Right cardiac atrium (tissue), 5 donors: ENCODE results near the gene LAMA4. TPM values are rescaled to one million over a fixed set of nuclear protein-coding genes. Genes with fewer than 3 reads are reported as not detected.

Experiments
- ATAC-seq, 2 donors: fragments of 200-7000 bp; cut with Tn5 transposase; one replicate each; pipeline versions ENCODE4 v1.8.0 to v1.9.1; 2020; ENCODE audit warnings: moderate library complexity in 2 of 2, mild to moderate bottlenecking in 1 of 2
- DNase-seq, 3 donors: peaks; one replicate each; pipeline ENCODE4 v3.0.0-alpha.2; 2020
- H3K27ac ChIP-seq: one replicate; pipeline ENCODE4 v1.5.1; 2013; ENCODE audit warnings: mild to moderate bottlenecking, low read length, control low read depth, moderate library complexity
- H3K27me3 ChIP-seq: one replicate; pipeline ENCODE4 v1.6.1; 2013; ENCODE audit not compliant: control insufficient read depth, insufficient read depth
- H3K4me1 ChIP-seq: one replicate; pipeline ENCODE4 v1.6.1; 2013; ENCODE audit warnings: low read length; ENCODE audit not compliant: control insufficient read depth, insufficient read depth
- H3K4me3 ChIP-seq: one replicate; pipeline ENCODE4 v1.5.1; 2013; ENCODE audit warnings: low read length, control low read depth
- H3K9me3 ChIP-seq: one replicate; pipeline ENCODE4 v1.6.1; 2013; ENCODE audit warnings: low read length; ENCODE audit not compliant: control insufficient read depth
- WGBS: extraction: QIAGEN DNeasy Blood & Tissue Kit; methylation state at CpG from one replicate; pipeline ENCODE4 v1.1.7; 2013; 5-methylcytosine and 5-hydroxymethylcytosine counted together
- intact Hi-C, 4 donors: fragments of 100-400 bp; cut with DNase I; formaldehyde crosslinking; loops; one replicate each; pipeline versions ENCODE4 v1.11.0 to v1.14.0; 2022 to 2023
- polyA plus RNA-seq: library from polyadenylated mRNA; stranded (reverse); fragments of 200-250 nt; gene quantifications from one replicate; pipeline ENCODE4 v1.2.3, GENCODE V29; 2013
- total RNA-seq, 4 donors: library from RNA; stranded (reverse); fragmentation: NEBNext Ultra II Directional; extraction: Animal tissue kit (Norgen Biotek cat#: 25700); gene quantifications; one replicate each; pipeline ENCODE4 v1.2.1, GENCODE V29; 2021
- donor health status: healthy with polysubstance abuse.
- donor health status: DM: no; HTN: yes; CAD: no.
- donor health status: DM: no; HTN: no; CAD: no.
- donor health status: DM: no; HTN: yes; CAD: no; lungs with severe emphysema.
- donor health status: DM: yes; HTN: yes; CAD: no.

The LAMA4 gene
- total and polyA plus RNA-seq, 5 donors: 24.2 to 45.8 (median 33.3) TPM

DNA sequence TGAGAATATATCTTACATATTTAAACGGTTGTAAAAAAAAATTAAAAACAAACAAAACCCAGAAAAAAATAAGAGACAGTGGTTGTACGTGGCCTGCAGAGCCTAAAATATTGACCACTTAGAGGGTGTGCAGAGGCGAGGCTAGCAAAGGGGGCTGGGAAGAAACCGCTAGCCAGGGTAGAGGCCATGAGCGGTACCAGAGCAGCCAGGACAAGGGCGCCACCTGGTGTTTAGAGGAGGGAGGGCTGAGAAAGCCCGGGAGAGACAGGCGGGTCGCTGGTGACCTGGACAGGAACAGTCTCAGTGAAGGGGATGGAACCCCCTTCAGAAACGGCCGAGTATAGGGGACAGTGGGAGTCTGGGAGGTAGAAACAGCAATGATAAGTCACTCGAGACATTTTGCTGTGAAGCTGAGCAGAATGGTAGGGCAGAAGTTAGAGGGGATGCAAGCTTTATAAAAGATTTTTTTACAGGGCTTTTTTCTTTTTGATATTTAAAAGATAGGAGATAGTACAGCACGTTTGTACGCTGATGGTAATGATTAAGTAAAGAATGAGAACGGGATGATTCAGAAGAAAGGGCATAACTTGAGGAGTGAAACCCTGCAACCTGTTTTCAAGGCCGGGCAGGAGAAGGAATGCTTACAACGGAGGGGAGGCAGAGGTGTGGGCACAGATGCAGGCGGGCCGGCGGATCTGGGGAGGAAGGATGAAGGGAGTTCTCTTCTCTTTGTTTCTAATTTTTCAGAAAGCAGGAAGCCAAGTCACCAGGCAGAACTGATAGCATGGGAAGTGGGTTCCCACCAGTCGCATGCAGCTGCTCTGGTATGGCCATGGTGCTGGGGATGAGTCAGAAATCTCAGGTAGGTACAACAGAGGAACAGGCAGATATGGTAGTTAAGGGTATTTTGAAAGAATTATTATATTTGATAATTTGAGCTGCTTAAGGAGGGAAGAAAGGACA, 90.8 kb downstream of the LAMA4 start:
- DNase-seq: peak; percentile 40 to 76 (median 72)
- intact Hi-C loops: no loop called here
- 61% methylated on average over 21 of the region's 21 CpGs for WGBS
- ATAC-seq: peak; percentile 64 to 69
- Histone ChIP-seq H3K9me3 (no peaks in the 10 kb centered on the region), H3K4me1 (no peaks in the 10 kb centered on the region), H3K27ac (no peak overlapping the region), H3K27me3 (no peaks in the 10 kb centered on the region), H3K4me3 (no peak overlapping the region)

DNA sequence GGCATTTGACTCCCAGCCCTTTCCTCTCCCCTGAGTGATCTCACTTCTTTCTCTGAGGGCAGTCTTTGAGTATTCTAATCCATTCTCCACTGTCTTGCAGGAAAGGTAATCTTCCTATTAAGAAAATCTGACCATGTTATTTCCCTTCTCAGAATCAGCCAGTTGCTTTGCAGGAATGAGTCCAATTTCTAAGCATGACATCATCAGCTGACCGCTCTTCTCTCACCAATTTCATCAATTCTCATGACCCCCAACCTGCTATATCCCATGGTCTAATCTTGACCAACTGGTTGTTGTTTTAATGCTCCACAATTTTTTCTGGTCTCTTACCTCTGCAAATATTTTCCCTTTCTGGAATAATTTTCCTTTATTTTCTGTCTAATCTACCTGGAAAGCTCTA, 93.6 kb downstream of the LAMA4 start:
- 84% methylated on average over 1 of the region's 1 CpG for WGBS

DNA sequence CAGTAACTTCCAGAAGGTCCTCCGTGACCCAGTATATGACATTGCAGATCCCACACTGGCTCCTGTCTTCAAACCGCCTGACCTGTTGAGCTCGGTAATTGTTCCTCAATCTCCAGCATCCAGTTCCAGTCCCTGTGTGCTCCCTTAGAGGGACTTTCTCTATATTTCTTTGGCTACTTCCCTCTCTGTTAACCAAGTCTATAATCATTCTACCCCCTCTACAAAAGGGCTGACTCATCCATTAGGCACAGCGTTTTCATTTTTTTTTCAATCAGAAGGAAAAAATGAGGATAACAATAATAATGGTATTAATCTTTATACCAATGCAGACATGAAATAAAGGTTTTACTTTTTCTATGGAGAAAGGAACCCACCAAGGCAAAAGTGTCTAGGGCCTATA, 97.7 kb downstream of the LAMA4 start:
- no peaks in the 10 kb centered on the region for H3K27me3 ChIP-seq
- no peak overlapping the region for H3K27ac ChIP-seq
- H3K4me1 ChIP-seq: no peaks in the 10 kb centered on the region
- H3K4me3 ChIP-seq: no peak overlapping the region
- WGBS: 87% methylated on average over 4 of the region's 4 CpGs
- DNase-seq (no peak), ATAC-seq (no peak)
- intact Hi-C loops: no loop called here
- no peaks in the 10 kb centered on the region for H3K9me3 ChIP-seq

More for the DNA sequence above, 93.6 kb downstream of the LAMA4 start:
- H3K4me3 ChIP-seq: no peak overlapping the region
- DNase-seq (no peak), ATAC-seq (no peak)
- H3K9me3 ChIP-seq: no peaks in the 10 kb centered on the region
- intact Hi-C loops: no loop called here
- no peak overlapping the region for H3K27ac ChIP-seq
- no peaks in the 10 kb centered on the region for H3K27me3 ChIP-seq
- no peaks in the 10 kb centered on the region for H3K4me1 ChIP-seq

- peak; percentile 51 to 83 for ATAC-seq
- no peak overlapping the region for H3K27ac ChIP-seq
Observed at GRCh38 chr6:112155886-112156285, 98.5 kb downstream of the LAMA4 start.

DNA sequence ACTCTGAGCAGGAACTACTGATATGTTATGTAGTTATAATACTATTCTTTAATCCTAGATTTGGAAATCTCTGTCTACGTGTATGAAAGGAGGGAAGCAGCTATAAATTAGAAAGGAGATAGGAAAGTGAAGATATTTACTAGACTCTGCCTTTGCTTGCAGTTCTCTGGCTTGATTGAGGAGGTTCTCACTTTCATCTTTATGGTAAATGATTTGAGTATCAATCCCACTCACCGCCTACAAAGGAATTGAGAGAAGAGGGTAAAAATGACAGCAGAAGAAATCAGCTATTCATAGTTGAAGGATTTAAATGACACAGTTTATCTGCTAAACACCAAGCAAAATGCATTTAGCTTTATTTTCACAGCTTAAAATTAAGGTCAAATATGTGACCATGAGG, 99.7 kb downstream of the LAMA4 start:
- Histone ChIP-seq H3K4me3 (no peak overlapping the region), H3K9me3 (no peaks in the 10 kb centered on the region), H3K4me1 (peaks cover 1% of the 10 kb centered on the region), H3K27me3 (no peaks in the 10 kb centered on the region), H3K27ac (no peak overlapping the region)
- no peak for DNase-seq
- intact Hi-C loops: no loop called here
- ATAC-seq: no peak
- 88% methylated on average over 2 of the region's 2 CpGs for WGBS

More at GRCh38 chr6:112155886-112156285, 98.5 kb downstream of the LAMA4 start:
- no peaks in the 10 kb centered on the region for H3K9me3 ChIP-seq
- no peak for DNase-seq
- H3K4me3 ChIP-seq: no peak overlapping the region
- intact Hi-C loops: no loop called here
- 34% methylated on average over 3 of the region's 3 CpGs for WGBS
- H3K4me1 ChIP-seq: no peaks in the 10 kb centered on the region
- H3K27me3 ChIP-seq: no peaks in the 10 kb centered on the region

DNA sequence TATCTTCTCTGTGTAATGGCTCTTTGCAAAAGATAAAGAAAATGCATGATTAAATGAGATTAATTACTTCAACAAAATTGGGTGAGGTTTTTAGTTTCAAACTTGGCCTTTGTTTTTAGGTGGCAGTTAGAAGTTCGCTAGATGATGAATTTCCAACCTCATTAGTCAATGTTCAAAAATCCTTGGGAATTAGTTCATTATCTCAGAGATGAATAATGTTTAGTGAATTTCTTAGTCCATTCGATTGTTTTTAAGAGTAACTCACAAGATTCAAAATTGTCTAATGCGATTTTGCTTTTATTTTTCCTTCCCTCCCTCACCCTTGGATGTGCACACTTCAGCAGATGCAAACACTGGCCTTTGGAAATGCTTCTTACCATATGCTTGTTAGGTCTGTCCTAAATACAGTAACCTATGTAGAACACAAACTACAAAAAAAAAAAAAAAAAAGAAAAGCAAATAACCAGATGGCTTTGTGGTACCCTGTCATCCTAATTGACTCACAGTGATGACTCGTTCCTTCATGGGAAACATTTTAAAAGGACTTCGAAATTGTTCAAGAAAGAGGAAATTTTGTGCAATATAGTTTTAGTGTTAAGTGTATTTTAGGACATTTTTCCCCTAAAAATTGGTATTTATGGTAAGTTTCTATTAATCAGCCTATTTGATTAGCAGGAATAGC, 100.3 kb downstream of the LAMA4 start:
- intact Hi-C loops: no loop called here
- DNase-seq (no peak), ATAC-seq (no peak)
- H3K4me3 ChIP-seq: no peak overlapping the region
- H3K27ac ChIP-seq: no peak overlapping the region
- 66% methylated on average over 5 of the region's 5 CpGs for WGBS
- H3K27me3 ChIP-seq: no peaks in the 10 kb centered on the region
- peaks cover 1% of the 10 kb centered on the region for H3K4me1 ChIP-seq
- H3K9me3 ChIP-seq: no peaks in the 10 kb centered on the region

- 63% methylated on average over 5 of the region's 5 CpGs for WGBS
- peak; percentile 45 to 67 for ATAC-seq
Observed at GRCh38 chr6:112150363-112150762, 104.0 kb downstream of the LAMA4 start.

GRCh38 chr6:112149719-112150263, 104.6 kb downstream of the LAMA4 start:
- peak in 1 of 2 donors; percentile 27 for ATAC-seq
- H3K27ac ChIP-seq: peak overlapping the region; percentile 9

More at GRCh38 chr6:112150363-112150762, 104.0 kb downstream of the LAMA4 start:
- intact Hi-C loops: no loop called here
- Histone ChIP-seq H3K4me1 (peaks cover 1% of the 10 kb centered on the region), H3K27me3 (no peaks in the 10 kb centered on the region), H3K27ac (peak overlapping the region; percentile 67), H3K9me3 (no peaks in the 10 kb centered on the region), H3K4me3 (no peak overlapping the region)
- peak in 1 of 3 donors; percentile 47 for DNase-seq

GRCh38 chr6:112149236-112149635, 105.1 kb downstream of the LAMA4 start:
- no peak for ATAC-seq
- 8% methylated on average over 1 of the region's 1 CpG for WGBS
- Histone ChIP-seq H3K9me3 (no peaks in the 10 kb centered on the region), H3K4me3 (no peak overlapping the region), H3K27me3 (no peaks in the 10 kb centered on the region), H3K27ac (no peak overlapping the region), H3K4me1 (peaks cover 1% of the 10 kb centered on the region)
- no peak for DNase-seq
- intact Hi-C loops: no loop called here

More at GRCh38 chr6:112149719-112150263, 104.6 kb downstream of the LAMA4 start:
- DNase-seq: no peak
- Histone ChIP-seq H3K4me1 (peaks cover 1% of the 10 kb centered on the region), H3K4me3 (no peak overlapping the region), H3K27me3 (no peaks in the 10 kb centered on the region), H3K9me3 (no peaks in the 10 kb centered on the region)
- intact Hi-C loops: no loop called here
- WGBS: 67% methylated on average over 4 of the region's 4 CpGs

DNA sequence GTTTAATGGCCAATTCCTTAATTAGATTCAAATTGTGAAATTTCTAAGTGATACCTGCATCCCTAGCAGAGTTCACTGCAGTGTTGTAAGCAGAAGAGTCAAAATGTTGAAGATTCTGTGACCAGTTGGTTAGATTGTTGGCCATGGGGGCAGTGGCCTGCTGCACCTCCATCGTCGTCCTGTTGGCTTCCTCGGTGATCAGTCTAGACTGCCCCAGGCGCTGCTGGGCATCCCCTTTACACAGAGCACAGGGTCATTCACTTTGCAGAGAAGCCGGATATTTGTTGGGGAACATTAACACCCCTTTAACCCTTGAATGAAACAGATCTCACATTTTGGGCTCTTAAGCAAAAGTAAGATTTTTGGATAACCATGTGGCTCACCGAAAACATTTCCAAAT, 106.3 kb downstream of the LAMA4 start:
- intact Hi-C loops: no loop called here
- DNase-seq (no peak), ATAC-seq (no peak)
- Histone ChIP-seq H3K27me3 (no peaks in the 10 kb centered on the region), H3K4me3 (no peak overlapping the region), H3K4me1 (peaks cover 1% of the 10 kb centered on the region), H3K27ac (no peak overlapping the region), H3K9me3 (no peaks in the 10 kb centered on the region)
- 95% methylated on average over 6 of the region's 6 CpGs for whole genome bisulfite sequencing

DNA sequence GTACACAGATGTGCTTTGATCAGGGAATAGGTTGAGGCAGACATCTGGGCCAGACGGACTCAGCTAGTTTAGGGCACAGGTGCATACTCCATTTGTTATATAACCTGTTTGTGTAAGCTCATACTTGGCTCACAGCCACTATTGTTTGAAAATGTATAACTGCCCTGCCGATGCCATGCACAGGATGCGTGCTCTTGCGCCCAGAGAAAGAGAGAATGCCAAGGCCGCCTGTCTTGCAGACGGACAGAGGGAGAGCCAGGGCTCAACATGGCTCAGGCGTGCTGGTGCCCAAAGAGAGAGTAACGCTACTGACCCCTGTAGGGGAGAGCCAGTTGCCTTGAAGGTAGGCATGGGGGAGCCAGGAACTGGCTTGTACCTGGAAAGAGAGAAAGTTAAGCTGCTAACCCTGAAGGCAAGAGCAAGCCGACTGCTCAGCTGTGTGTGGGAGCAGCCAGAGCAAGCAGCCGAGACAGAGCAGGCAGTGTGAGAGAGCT, 109.2 kb downstream of the LAMA4 start:
- intact Hi-C loops: no loop called here
- peak in 1 of 2 donors; percentile 20 for ATAC-seq
- H3K27me3 ChIP-seq: no peaks in the 10 kb centered on the region
- no peaks in the 10 kb centered on the region for H3K9me3 ChIP-seq
- WGBS: 88% methylated on average over 10 of the region's 10 CpGs
- no peaks in the 10 kb centered on the region for H3K4me1 ChIP-seq
- no peak overlapping the region for H3K4me3 ChIP-seq
- no peak for DNase-seq
- H3K27ac ChIP-seq: no peak overlapping the region
